ENCODE results near the gene LRRC4B.

The LRRC4B gene

DNA sequence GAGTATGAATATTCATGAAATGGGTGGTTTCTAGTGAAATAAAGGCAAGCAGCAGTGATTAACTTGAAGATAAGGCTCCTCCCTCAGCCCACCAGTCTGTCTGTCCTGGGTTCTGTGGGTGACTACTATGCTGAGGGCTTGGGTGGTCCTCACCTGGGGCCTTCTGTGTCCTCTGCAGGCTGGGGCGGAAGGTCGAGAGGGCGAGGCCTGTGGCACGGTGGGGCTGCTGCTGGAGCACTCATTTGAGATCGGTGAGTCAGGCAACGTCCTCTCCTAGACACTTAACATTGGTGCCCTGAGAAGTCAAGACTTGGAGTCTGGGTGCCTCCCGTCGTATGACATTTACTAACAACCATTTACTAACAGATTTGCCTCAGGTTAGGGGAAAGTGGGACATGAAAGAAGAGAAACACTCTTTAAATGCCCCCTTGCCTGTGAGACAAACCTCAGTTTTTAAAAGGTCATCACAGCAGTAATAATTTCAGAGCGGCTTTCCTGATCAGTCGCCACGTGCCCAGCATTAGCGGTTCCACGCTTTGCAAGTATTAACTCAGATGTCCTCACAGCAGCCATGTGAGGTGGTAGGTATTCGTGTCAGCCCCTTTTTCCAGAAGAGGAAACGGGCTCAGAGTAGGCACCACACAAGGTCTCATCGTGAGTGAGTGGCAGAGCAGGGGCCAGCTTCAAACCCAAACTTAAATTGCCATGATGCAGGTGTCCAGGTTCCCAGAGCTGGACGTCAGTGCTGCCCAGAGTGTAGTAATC is 90.3 kb downstream of the LRRC4B start:
- TF ChIP-seq TCF12 (IDR thresholded peaks at IDR 0.05; ENCODE audit: low read depth) (no peak), RAD21 (IDR thresholded peaks at IDR 0.05; ENCODE audit: low read depth) (no peak), FOXM1 (IDR thresholded peaks at IDR 0.05; ENCODE audit: borderline replicate concordance, low read depth) (no peak)
- TF ChIP-seq, protein P1, sequence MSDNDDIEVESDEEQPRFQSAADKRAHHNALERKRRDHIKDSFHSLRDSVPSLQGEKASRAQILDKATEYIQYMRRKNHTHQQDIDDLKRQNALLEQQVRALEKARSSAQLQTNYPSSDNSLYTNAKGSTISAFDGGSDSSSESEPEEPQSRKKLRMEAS (IDR thresholded peaks at IDR 0.05), result no peak
- TF ChIP-seq, protein P2, sequence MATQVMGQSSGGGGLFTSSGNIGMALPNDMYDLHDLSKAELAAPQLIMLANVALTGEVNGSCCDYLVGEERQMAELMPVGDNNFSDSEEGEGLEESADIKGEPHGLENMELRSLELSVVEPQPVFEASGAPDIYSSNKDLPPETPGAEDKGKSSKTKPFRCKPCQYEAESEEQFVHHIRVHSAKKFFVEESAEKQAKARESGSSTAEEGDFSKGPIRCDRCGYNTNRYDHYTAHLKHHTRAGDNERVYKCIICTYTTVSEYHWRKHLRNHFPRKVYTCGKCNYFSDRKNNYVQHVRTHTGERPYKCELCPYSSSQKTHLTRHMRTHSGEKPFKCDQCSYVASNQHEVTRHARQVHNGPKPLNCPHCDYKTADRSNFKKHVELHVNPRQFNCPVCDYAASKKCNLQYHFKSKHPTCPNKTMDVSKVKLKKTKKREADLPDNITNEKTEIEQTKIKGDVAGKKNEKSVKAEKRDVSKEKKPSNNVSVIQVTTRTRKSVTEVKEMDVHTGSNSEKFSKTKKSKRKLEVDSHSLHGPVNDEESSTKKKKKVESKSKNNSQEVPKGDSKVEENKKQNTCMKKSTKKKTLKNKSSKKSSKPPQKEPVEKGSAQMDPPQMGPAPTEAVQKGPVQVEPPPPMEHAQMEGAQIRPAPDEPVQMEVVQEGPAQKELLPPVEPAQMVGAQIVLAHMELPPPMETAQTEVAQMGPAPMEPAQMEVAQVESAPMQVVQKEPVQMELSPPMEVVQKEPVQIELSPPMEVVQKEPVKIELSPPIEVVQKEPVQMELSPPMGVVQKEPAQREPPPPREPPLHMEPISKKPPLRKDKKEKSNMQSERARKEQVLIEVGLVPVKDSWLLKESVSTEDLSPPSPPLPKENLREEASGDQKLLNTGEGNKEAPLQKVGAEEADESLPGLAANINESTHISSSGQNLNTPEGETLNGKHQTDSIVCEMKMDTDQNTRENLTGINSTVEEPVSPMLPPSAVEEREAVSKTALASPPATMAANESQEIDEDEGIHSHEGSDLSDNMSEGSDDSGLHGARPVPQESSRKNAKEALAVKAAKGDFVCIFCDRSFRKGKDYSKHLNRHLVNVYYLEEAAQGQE (IDR thresholded peaks at IDR 0.05; ENCODE audit: low read depth), result no peak
- TF ChIP-seq, protein P3, sequence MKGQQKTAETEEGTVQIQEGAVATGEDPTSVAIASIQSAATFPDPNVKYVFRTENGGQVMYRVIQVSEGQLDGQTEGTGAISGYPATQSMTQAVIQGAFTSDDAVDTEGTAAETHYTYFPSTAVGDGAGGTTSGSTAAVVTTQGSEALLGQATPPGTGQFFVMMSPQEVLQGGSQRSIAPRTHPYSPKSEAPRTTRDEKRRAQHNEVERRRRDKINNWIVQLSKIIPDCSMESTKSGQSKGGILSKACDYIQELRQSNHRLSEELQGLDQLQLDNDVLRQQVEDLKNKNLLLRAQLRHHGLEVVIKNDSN (IDR thresholded peaks at IDR 0.05), result no peak

DNA sequence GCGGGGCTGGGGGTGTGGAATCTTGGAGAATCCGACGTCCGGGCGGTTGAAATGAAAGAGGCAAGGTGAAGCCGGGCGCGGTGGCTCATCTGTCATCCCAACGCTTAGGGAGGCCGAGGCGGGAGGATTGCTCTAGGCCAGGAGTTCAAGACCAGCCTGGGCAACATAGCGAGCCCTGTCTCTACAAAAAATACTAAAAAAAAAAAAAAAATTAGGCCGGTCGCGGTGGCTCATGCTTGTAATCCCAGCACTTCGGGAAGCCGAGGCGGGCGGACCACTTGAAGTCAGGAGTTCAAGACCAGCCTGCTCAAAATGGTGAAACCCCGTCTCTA is 91.4 kb downstream of the LRRC4B start:
- peak; percentile 42; the same call in 1 of the 2 replicates for TF ChIP-seq EGR1 (IDR thresholded peaks at IDR 0.05)
- TF ChIP-seq, protein P1 (IDR thresholded peaks at IDR 0.05), result no peak

DNA sequence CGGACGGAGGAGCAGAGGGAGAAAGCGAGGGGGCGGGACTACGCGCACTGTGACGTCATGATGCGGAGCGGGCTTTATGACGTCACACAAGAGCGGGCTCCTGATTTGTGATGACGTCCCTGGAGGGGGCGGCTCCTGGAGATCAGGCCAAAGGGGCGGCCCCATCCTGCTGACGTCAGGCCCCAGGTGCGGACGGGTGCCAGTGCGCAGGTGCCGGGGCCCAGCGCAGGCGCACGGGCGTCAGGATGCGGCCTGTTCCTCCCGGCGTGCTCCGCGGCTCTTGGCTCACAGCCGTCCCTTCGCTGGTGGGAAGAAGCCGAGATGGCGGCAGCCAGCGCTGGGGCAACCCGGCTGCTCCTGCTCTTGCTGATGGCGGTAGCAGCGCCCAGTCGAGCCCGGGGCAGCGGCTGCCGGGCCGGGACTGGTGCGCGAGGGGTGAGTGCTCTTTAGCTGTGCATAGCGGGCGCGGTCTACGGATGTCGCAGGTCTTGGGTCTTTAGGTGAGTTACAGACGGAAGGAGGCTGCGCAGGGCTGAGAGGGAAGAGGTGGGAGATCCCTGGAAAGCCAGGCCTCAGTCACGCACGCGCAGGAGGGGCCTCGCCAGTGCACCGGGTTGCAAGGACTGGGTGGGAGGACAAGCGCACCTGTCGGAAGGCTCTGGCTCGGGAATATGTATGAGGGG is 91.9 kb downstream of the LRRC4B start, which contains the start of the genes EMC10 and GARIN5A:
Gene EMC10 (plus strand): TSS at position 284 of the 683 bp plus-strand sequence. CDS start 38 bp downstream, at position 322.
Gene GARIN5A (minus strand): TSS at position 625 of the 683 bp plus-strand sequence. CDS start 460 bp downstream, at position 165.
- TF ChIP-seq TEAD4 (IDR thresholded peaks at IDR 0.05), result peak; percentile 42; the same call in 1 of the 2 replicates
- TF ChIP-seq FOXM1 (IDR thresholded peaks at IDR 0.05; ENCODE audit: borderline replicate concordance, low read depth), result no peak
- TF ChIP-seq, protein P3 (IDR thresholded peaks at IDR 0.05), result peak; percentile 14; the same call in 1 of the 2 replicates
- TF ChIP-seq CEBPB (IDR thresholded peaks at IDR 0.05), result no peak; the same call in 1 of the 2 replicates
- TF ChIP-seq, protein P1 (IDR thresholded peaks at IDR 0.05), result peak; percentile 67
- peak; percentile 90 for TF ChIP-seq NFIC (IDR thresholded peaks at IDR 0.05)
- TF ChIP-seq, protein P2 (IDR thresholded peaks at IDR 0.05; ENCODE audit: low read depth), result no peak
- TF ChIP-seq TCF12 (IDR thresholded peaks at IDR 0.05; ENCODE audit: low read depth), result 0 out of 2 replicates have a peak, but pooled peaks have one; percentile 30
- no peak for TF ChIP-seq RAD21 (IDR thresholded peaks at IDR 0.05; ENCODE audit: low read depth)
- peak; percentile 97 for TF ChIP-seq TAF1 (IDR thresholded peaks at IDR 0.05; ENCODE audit: low read depth)
- TF ChIP-seq EP300 (IDR thresholded peaks at IDR 0.05; ENCODE audit: borderline replicate concordance), result peak; percentile 12; the same call in 1 of the 2 replicates
- peak; percentile 92 for TF ChIP-seq YY1 (IDR thresholded peaks at IDR 0.05; ENCODE audit: low read depth)
- TF ChIP-seq CREB1 (IDR thresholded peaks at IDR 0.05; ENCODE audit: low read depth), result peak; percentile 99
- TF ChIP-seq ZBTB7A (IDR thresholded peaks at IDR 0.05; ENCODE audit: low read depth), result no peak
- TF ChIP-seq EGR1 (IDR thresholded peaks at IDR 0.05), result no peak

DNA sequence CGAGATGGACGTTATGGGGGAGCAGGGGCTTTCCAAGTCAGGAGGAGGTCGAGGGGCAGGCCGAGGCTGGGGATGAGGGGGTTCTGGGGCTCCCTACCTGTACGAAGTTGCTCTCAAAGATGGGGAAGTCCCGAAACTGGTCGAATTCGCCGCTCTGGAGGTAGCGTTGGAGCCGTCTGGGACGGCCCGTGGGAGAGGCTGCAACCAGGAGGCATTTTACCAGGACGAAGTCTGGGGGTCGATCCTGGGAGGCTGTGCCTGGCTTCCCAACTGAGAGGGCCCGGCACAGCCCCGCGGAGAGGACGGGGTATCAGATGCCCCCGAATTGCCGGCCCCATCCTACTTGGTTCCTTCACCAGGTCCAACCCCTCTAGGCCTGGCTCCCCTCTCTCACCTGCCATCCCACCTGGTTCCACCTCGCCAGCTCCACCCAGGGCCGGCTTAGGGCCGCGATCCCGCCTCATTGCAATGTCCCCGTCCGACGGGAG is 92.5 kb downstream of the LRRC4B start:
- TF ChIP-seq YY1 (IDR thresholded peaks at IDR 0.05; ENCODE audit: low read depth) (no peak), EP300 (IDR thresholded peaks at IDR 0.05; ENCODE audit: borderline replicate concordance) (no peak), TCF12 (IDR thresholded peaks at IDR 0.05; ENCODE audit: low read depth) (no peak), NFIC (IDR thresholded peaks at IDR 0.05) (no peak), FOXM1 (IDR thresholded peaks at IDR 0.05; ENCODE audit: borderline replicate concordance, low read depth) (no peak), TEAD4 (IDR thresholded peaks at IDR 0.05) (no peak), RAD21 (IDR thresholded peaks at IDR 0.05; ENCODE audit: low read depth) (no peak), CREB1 (IDR thresholded peaks at IDR 0.05; ENCODE audit: low read depth) (no peak), EGR1 (IDR thresholded peaks at IDR 0.05) (no peak), ZBTB7A (IDR thresholded peaks at IDR 0.05; ENCODE audit: low read depth) (no peak), TAF1 (IDR thresholded peaks at IDR 0.05; ENCODE audit: low read depth) (no peak), CEBPB (IDR thresholded peaks at IDR 0.05) (no peak)
- TF ChIP-seq, protein P1 (IDR thresholded peaks at IDR 0.05), result no peak
- TF ChIP-seq, protein P2 (IDR thresholded peaks at IDR 0.05; ENCODE audit: low read depth), result no peak
- TF ChIP-seq, protein P3 (IDR thresholded peaks at IDR 0.05), result no peak
